ENCODE data around the gene SUCO. TPM values are rescaled to one million over a fixed set of nuclear protein-coding genes. Genes with fewer than 3 reads are reported as not detected.
A peak's percentile ranks its signal among the peaks of the same experiment; 100 is the strongest.

SUCO gene
- total RNA-seq, 1 donor from 2014 or later = 21.5 TPM

GRCh38 chr1:172653015-172653709 is 120.2 kb downstream of the SUCO start:
- TF ChIP-seq, protein P1, sequence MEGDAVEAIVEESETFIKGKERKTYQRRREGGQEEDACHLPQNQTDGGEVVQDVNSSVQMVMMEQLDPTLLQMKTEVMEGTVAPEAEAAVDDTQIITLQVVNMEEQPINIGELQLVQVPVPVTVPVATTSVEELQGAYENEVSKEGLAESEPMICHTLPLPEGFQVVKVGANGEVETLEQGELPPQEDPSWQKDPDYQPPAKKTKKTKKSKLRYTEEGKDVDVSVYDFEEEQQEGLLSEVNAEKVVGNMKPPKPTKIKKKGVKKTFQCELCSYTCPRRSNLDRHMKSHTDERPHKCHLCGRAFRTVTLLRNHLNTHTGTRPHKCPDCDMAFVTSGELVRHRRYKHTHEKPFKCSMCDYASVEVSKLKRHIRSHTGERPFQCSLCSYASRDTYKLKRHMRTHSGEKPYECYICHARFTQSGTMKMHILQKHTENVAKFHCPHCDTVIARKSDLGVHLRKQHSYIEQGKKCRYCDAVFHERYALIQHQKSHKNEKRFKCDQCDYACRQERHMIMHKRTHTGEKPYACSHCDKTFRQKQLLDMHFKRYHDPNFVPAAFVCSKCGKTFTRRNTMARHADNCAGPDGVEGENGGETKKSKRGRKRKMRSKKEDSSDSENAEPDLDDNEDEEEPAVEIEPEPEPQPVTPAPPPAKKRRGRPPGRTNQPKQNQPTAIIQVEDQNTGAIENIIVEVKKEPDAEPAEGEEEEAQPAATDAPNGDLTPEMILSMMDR (IDR thresholded peaks at IDR 0.05; ENCODE audit: borderline replicate concordance) = no peak
- H3K9me3 ChIP-seq (replicated peaks) = no peaks in the 10 kb centered on the region
- H3K4me3 ChIP-seq = no peak overlapping the region
- H3K27me3 ChIP-seq (ENCODE audit: low read depth) = no peaks in the 10 kb centered on the region
- H3K36me3 ChIP-seq = no peaks in the 10 kb centered on the region
- intact Hi-C loops (cut with micrococcal nuclease) = no loop called here
- H3K4me1 ChIP-seq = peaks cover 7% of the 10 kb centered on the region
- H3K27ac ChIP-seq (replicated peaks) = no peak overlapping the region
- no peak for DNase-seq

- H3K4me3 ChIP-seq = no peak overlapping the region
- no peak for DNase-seq
- intact Hi-C loops (cut with micrococcal nuclease) = no loop called here
- H3K4me1 ChIP-seq = peaks cover 9% of the 10 kb centered on the region
- H3K36me3 ChIP-seq = no peaks in the 10 kb centered on the region
- TF ChIP-seq, protein P1 (IDR thresholded peaks at IDR 0.05; ENCODE audit: borderline replicate concordance) = no peak
- H3K27me3 ChIP-seq (ENCODE audit: low read depth) = no peaks in the 10 kb centered on the region
- H3K27ac ChIP-seq (replicated peaks) = no peak overlapping the region
- no peaks in the 10 kb centered on the region for H3K9me3 ChIP-seq (replicated peaks)
Measured at GRCh38 chr1:172654535-172654934, 121.6 kb downstream of the SUCO start.

- Histone ChIP-seq H3K27me3 (ENCODE audit: low read depth) (no peaks in the 10 kb centered on the region), H3K4me3 (no peak overlapping the region), H3K27ac (replicated peaks) (no peak overlapping the region), H3K9me3 (replicated peaks) (no peaks in the 10 kb centered on the region), H3K4me1 (peaks cover 9% of the 10 kb centered on the region), H3K36me3 (no peaks in the 10 kb centered on the region)
- TF ChIP-seq, protein P1 (IDR thresholded peaks at IDR 0.05; ENCODE audit: borderline replicate concordance) = no peak
- intact Hi-C loops (cut with micrococcal nuclease) = no loop called here
- DNase-seq = no peak
Measured at GRCh38 chr1:172656576-172656975, 123.6 kb downstream of the SUCO start.

DNA sequence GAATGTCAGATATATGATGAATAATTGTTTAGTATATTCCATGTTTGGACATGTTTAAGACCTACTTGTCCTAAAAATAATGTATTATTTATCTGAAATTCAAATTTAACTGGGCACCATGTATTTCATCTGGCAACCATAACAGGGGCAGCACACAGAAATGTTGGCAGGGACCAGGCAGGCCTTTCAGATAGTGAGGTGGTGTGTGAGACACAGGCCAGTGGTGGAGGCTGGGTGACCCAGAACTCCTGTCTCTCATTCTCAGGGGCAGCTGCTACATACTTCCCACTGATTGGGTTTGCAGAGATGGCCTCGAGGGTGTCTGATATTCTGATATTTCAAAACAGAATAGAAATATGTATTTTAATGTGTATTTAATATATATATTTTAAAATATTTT is 124.6 kb downstream of the SUCO start:
- no peaks in the 10 kb centered on the region for H3K27me3 ChIP-seq (ENCODE audit: low read depth)
- peak; percentile 48 for DNase-seq
- H3K4me3 ChIP-seq = no peak overlapping the region
- H3K36me3 ChIP-seq = no peaks in the 10 kb centered on the region
- H3K9me3 ChIP-seq (replicated peaks) = no peaks in the 10 kb centered on the region
- TF ChIP-seq, protein P1 (IDR thresholded peaks at IDR 0.05; ENCODE audit: borderline replicate concordance) = no peak
- peak overlapping the region; percentile 67 for H3K27ac ChIP-seq (replicated peaks)
- intact Hi-C loops (cut with micrococcal nuclease) = no loop called here
- peaks cover 9% of the 10 kb centered on the region for H3K4me1 ChIP-seq

- no peaks in the 10 kb centered on the region for H3K9me3 ChIP-seq (replicated peaks)
- peaks cover 9% of the 10 kb centered on the region for H3K4me1 ChIP-seq
- TF ChIP-seq, protein P1 (IDR thresholded peaks at IDR 0.05; ENCODE audit: borderline replicate concordance) = no peak
- intact Hi-C loops (cut with micrococcal nuclease) = no loop called here
- no peaks in the 10 kb centered on the region for H3K27me3 ChIP-seq (ENCODE audit: low read depth)
- DNase-seq = no peak
- H3K27ac ChIP-seq (replicated peaks) = peak within 1 kb of the TSS; percentile 67
- no peak within 1 kb of the TSS for H3K4me3 ChIP-seq
- H3K36me3 ChIP-seq = no peaks in the 10 kb centered on the region
Measured at GRCh38 chr1:172658871-172659453, 126.0 kb downstream of the SUCO start, which contains the start of gene FASLG. Gene FASLG, plus strand, starts transcription at chr1:172659103. Its CDS starts 99 bp downstream, at chr1:172659202.
